AG09319 (cell line): ENCODE measurements around the gene METTL26.
A peak's percentile ranks its signal among the peaks of the same experiment; 100 is the strongest.

Experiments used
- DNase-seq: peaks from one replicate; pipeline ENCODE4 v3.0.0-alpha.2; 2010; ENCODE audit warnings: low read depth; ENCODE audit errors: extremely low read depth
- CTCF ChIP-seq: IDR thresholded peaks from 2 replicates; pipeline ENCODE4 v1.5.1; 2011; ENCODE audit warnings: low read depth, mild to moderate bottlenecking, inconsistent platforms, low read length, moderate library complexity

The METTL26 gene

GRCh38 chr16:617855-618254 is 18.2 kb downstream of the METTL26 start:
- TF ChIP-seq CTCF = no peak

GRCh38 chr16:616733-617586 is 19.1 kb downstream of the METTL26 start:
- TF ChIP-seq CTCF = no peak
- DNase-seq = no peak

More at GRCh38 chr16:617855-618254, 18.2 kb downstream of the METTL26 start:
- no peak for DNase-seq

- TF ChIP-seq CTCF = no peak
- no peak for DNase-seq
Observed at GRCh38 chr16:615122-615521, 21.0 kb downstream of the METTL26 start.

- peak; percentile 22 for TF ChIP-seq CTCF
- no peak for DNase-seq
Observed at GRCh38 chr16:610513-611381, 25.4 kb downstream of the METTL26 start.

DNA sequence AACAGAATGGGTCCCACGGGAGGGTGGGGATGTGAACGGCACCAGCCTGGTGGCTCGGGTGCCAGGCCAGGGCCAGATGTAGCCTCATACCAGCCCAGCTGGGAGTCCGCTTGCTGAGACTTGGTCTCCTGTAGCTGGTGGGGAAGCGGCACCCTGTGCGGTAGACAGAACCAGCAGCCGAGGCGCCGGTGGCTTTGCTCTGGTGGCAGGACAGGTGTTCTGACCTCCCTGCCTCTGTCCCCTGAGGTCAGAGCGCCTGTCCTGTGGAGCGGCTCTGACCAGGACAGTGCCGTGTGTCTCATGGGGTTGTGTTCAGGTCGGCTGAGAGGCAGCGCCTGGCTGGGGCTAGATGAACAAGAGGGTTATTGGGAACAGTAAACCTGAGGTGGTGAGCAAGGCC is 26.1 kb downstream of the METTL26 start:
- DNase-seq = no peak
- no peak for TF ChIP-seq CTCF

GRCh38 chr16:609316-609715 is 26.8 kb downstream of the METTL26 start:
- no peak for DNase-seq
- TF ChIP-seq CTCF = no peak

DNA sequence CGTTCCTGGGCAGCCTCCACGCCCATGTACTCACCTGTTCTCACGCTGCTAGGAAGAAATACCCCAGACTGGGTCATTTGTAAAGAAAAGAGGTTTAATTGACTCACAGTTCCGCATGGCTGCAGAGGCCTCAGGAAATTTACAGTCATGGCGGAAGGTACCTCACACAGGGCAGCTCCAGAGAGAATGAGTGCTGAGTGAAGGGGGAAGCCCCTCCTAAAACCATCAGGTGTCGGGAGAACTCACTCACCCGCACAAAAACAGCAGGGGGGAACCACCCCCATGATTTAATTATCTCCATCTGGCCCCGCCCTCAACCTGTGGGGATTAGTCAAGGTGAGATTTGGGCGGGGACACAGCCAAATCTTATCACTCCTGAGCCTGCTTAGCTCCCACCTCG is 28.1 kb downstream of the METTL26 start:
- DNase-seq = no peak
- no peak for TF ChIP-seq CTCF
